Stimulated activated naive CD8-positive, alpha-beta T cell treated with anti-CD3 and anti-CD28 coated beads, Interleukin-15, amount 100 ng/mL, for 72 hours (primary cell): ENCODE data around the gene KLF9.

Experiments used
- ATAC-seq: fragments of 150-1000 bp; cut with Tn5 transposase; 2 replicates; pipeline ENCODE4 v1.10.0; 2021; ENCODE audit warnings: mild to moderate bottlenecking, moderate library complexity
- DNase-seq, 2 donors: peaks; one replicate each; pipeline ENCODE4 v3.0.0; 2021 to 2022
- H3K27ac Mint-ChIP-seq, 2 donors: one replicate each; pipeline ENCODE4 v1.8.0; 2022; ENCODE audit warnings: mild to moderate bottlenecking in 2 of 2, mixed read lengths in 2 of 2, moderate library complexity in 2 of 2
- H3K27me3 Mint-ChIP-seq: one replicate; pipeline ENCODE4 v1.8.0; 2022; ENCODE audit warnings: mixed read lengths
- H3K4me1 Mint-ChIP-seq: one replicate; pipeline ENCODE4 v1.8.0; 2022; ENCODE audit warnings: mild to moderate bottlenecking, mixed read lengths
- H3K4me3 Mint-ChIP-seq, 2 donors: one replicate each; pipeline ENCODE4 v1.8.0; 2022; ENCODE audit warnings: mild to moderate bottlenecking in 2 of 2, mixed read lengths in 2 of 2, moderate library complexity in 1 of 2
- H3K9me3 Mint-ChIP-seq, 2 donors: one replicate each; pipeline ENCODE4 v1.8.0; 2022; ENCODE audit warnings: mixed read lengths in 2 of 2

The KLF9 gene

DNA sequence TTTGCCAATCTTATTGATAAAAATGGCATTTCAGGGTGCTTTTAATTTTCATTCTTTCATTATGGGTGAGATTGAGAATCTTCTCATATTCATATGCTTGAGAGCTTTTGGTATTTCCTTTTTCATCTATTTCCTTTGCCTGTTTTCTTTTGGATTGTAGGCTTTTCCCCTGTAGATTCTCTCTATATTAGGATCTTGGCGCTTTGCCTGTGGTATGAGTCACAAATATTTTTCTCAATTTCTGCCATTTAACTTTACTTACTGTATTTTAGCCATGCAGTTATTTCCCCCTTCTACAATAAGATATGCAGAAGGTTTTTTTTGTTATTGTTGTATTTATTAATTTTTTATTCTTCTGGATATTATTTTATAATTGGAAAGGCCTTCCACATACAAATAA is 21.5 kb upstream of the KLF9 start:
- DNase-seq = no peak

DNA sequence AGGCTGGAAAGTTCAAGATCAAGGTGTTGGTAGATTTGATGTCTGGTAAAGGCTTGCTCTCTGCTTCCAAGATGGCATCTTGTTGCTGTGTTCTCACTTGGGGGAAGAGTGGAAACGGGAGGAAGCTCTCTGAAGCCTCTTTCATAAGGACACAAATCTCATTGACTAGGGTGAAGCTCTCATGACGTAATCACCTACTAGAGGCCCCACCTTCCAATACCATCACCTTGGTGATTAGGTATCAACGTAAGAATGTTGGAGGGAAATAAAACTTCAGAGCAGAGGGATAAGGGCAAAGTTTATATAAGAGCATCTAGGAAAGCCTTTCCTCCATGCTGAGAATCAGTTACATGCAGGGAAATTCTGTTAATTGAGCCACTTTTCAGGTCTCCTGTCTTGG is 15.4 kb upstream of the KLF9 start:
- Mint-ChIP-seq H3K27ac (no peak overlapping the region), H3K27me3 (no peaks in the 10 kb centered on the region), H3K4me1 (no peaks in the 10 kb centered on the region), H3K9me3 (peaks cover 0 to 8% of the 10 kb centered on the region in 2 donors), H3K4me3 (no peak overlapping the region)
- ATAC-seq (no peak), DNase-seq (no peak)

More for the DNA sequence above, 21.5 kb upstream of the KLF9 start:
- Mint-ChIP-seq H3K4me3 (no peak overlapping the region), H3K4me1 (peaks cover 10% of the 10 kb centered on the region), H3K9me3 (peaks cover 0 to 8% of the 10 kb centered on the region in 2 donors), H3K27me3 (no peaks in the 10 kb centered on the region), H3K27ac (no peak overlapping the region)
- no peak for ATAC-seq

DNA sequence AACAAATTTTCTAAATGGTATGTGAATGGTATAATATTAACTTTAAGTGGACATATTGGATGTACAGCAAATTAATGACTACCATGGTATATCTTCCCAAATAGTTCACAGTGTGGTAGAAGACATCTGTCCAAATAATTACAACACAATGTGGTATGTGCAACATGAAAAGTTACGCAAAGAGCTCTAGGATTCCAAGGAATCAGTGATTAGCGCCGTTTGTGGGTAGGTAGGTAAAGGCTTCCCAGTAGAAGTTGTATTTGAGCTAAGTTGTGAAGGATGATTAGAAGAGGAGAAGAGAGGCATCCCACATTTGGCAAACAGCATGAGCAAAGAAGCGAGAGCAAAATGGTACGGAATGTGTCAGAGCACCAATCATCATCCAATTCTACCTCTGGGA is 14.3 kb upstream of the KLF9 start:
- Mint-ChIP-seq H3K9me3 (peaks cover 0 to 8% of the 10 kb centered on the region in 2 donors), H3K4me1 (no peaks in the 10 kb centered on the region), H3K4me3 (no peak overlapping the region), H3K27me3 (no peaks in the 10 kb centered on the region), H3K27ac (no peak overlapping the region)
- ATAC-seq (no peak), DNase-seq (no peak)

DNA sequence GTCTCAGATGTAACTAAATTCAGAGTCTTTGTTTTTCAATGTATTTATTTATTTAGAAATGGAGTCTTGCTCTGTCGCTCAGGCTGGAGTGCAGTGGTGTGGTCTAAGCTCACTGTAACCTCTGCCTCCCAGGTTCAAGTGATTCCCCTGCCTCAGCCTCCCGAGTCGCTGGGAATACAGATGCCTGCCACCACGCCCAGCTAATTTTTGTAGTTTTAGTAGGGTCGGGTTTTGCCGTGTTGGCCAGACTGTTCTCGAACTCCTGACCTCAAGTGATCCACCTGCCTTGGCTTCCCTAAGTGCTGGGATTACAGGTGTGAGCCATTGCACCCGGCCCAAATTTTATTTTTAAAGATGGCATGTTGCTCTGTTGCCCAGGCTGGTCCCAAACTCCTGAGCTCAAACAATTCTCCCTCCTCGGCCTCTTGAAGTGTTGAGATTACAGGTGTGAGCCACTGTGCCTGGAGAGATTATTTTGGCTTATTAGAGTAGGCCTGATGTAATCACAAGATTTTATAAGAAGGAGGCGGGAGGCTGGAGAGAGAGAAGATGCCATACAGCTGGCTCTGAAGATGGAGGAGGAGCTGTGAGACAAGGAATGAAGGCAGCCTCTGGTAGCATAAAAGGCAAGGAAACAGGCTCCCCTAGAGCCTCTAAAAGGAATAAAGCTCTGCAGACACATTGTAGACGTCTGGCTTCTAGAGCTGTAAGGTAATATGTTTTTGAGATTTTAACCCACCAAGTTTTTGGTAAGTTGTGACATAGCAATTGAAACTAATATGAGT is 12.9 kb upstream of the KLF9 start:
- H3K27me3 Mint-ChIP-seq = no peaks in the 10 kb centered on the region
- ATAC-seq (peak; percentile 14), DNase-seq (no peak)
- no peak overlapping the region for H3K4me3 Mint-ChIP-seq
- peaks cover 6% of the 10 kb centered on the region for H3K4me1 Mint-ChIP-seq
- H3K27ac Mint-ChIP-seq = peak overlapping the region in 1 of 2 donors; percentile 72
- peaks cover 0 to 8% of the 10 kb centered on the region in 2 donors for H3K9me3 Mint-ChIP-seq

DNA sequence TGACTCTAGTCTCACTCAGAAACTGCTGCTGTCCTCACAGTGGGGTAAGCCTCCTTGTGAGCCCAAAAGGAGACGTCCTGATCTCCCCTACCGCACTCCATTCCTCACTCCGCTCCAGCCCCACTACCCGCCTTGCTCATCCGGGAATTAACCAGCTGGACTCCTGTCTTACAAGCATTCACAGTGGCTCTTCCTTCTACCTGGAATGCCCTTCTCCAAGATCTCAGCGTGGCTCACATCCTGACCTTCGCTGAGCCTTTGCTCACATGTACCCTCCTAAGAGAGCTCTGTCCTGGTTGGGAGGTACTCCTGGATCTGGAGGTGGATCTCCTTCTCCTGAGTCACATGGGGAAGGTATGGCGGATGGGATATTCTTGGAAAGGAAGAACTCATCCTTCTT is 10.7 kb upstream of the KLF9 start:
- Mint-ChIP-seq H3K27ac (no peak overlapping the region), H3K4me1 (peaks cover 28% of the 10 kb centered on the region), H3K27me3 (no peaks in the 10 kb centered on the region), H3K4me3 (no peak overlapping the region), H3K9me3 (no peaks in the 10 kb centered on the region)
- DNase-seq (no peak), ATAC-seq (no peak)

DNA sequence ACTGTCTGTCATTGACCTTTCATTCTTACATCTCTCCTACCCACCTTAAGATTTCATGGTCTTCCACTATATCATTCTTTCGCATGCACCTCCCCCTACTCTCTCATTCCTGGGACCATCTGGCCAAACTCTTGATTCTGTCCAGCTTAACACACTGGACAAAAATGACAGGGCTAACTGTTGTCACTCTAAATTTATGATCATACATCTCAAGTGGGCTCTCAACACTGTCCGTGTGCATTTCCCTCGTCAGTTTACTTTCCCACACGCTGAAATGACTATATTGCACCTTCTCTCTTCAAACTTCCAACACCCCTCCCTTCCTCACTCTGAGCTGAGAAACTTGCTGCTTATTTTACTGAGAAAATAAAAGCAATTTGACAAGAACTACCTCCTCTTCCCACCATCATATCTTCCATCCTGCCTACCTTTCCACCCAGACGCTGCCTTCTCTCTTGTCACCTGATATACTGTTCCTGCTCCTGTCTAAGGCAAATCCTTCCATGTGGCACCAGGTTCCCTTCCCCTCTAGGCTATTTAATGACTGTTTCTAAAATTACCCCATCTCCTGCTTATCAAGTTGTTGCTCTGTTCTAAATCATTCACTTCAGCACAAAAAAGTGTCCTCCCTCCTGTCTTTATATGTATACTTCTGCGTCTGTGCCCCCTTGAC is 8.1 kb upstream of the KLF9 start:
- H3K27me3 Mint-ChIP-seq = no peaks in the 10 kb centered on the region
- no peaks in the 10 kb centered on the region for H3K9me3 Mint-ChIP-seq
- H3K4me3 Mint-ChIP-seq = peak overlapping the region; percentile 3 to 96
- peaks cover 41% of the 10 kb centered on the region for H3K4me1 Mint-ChIP-seq
- DNase-seq = no peak
- peak overlapping the region in 1 of 2 donors; percentile 13 for H3K27ac Mint-ChIP-seq
- no peak for ATAC-seq

DNA sequence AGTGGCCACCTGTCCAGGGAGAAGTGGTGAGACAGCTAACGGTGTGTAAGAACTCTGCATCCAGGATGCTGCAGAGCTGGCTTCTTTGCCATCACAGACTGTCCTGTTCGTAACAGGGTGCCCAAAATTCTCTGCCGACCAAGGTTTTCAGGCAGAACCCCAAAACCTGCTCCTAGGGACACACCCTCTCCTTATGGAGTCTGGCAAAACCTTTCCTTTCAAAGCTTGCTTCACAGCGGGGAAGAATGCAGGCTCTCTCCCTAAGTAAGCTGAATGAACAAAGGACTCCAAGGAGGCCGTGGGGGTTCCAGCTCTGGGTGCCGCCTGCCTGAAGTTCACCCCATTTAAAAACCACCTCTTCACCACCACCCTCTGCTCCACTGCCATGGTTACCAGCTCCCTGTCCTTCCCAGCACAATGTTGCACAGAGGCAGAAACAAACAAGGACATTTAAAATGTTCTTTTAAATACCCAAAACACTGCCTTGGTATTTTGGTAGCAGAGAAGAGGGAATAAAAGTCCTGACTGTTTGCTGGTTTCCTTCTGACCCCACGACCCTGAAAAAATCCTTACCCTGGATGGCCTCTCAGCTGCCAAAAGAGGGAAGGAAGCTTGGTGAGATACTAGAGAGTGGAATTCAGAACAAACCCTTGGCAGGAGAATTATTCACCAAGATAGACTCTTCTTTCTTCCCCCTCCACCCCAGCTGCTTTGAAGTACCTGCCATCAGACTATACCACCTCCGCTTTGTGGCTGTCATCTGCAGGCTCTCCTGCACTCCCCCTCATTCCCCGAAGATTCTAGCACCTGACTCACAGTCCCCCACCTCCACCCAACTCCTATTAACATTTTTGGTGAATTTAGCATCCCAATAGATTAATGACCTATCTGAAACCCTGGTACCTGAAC is 7.1 kb upstream of the KLF9 start:
- Mint-ChIP-seq H3K9me3 (no peaks in the 10 kb centered on the region), H3K4me3 (peak overlapping the region; percentile 96 to 99), H3K4me1 (peaks cover 43% of the 10 kb centered on the region), H3K27ac (peak overlapping the region; percentile 99 to 100), H3K27me3 (no peaks in the 10 kb centered on the region)
- ATAC-seq (no peak), DNase-seq (peak in 1 of 2 donors; percentile 29)

DNA sequence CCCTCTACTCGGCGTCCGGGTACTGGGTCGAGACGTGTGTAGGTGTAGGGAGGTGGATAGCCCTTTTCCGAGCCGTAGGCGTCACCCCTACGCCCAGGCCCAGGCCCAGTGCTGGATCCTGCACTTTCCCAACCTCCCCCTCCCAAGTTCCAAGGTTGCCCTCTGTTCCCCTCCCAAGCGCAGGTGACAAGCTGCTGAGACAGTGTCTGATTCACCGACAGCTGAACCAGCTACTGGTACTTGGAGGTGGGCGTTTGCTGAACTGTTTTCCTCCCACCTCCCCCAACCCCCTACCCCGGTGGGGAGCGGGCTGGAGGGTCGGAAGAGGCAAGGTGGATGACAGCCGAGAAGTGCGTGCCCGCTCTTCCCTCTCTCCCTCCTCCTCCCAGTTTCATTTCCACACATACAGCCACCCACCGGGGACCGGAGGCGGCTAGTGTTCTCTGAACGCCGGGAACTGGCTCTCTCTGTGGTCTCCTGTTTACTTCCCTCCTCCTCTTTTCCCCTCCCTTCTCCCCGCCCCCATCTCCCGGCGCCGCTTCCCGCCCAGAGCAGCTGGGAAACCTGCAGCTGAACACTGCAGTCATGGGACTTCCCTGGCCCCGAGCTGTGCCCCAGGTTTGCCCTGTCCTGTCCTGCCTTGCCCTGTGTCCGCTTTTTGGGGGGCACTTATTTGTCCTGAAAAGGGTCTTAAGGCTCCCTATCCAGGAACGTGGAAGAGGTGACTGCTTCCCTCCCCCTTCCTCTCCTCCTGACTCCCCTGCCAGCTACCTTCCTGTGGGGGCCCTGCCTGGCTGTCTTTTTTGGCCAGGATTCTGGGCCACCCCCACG is 6.2 kb upstream of the KLF9 start:
- Mint-ChIP-seq H3K27ac (peak overlapping the region; percentile 99 to 100), H3K4me3 (peak overlapping the region; percentile 96 to 99), H3K27me3 (no peaks in the 10 kb centered on the region), H3K9me3 (no peaks in the 10 kb centered on the region), H3K4me1 (peaks cover 49% of the 10 kb centered on the region)
- ATAC-seq (peak; percentile 25), DNase-seq (peak in 1 of 2 donors; percentile 26)

DNA sequence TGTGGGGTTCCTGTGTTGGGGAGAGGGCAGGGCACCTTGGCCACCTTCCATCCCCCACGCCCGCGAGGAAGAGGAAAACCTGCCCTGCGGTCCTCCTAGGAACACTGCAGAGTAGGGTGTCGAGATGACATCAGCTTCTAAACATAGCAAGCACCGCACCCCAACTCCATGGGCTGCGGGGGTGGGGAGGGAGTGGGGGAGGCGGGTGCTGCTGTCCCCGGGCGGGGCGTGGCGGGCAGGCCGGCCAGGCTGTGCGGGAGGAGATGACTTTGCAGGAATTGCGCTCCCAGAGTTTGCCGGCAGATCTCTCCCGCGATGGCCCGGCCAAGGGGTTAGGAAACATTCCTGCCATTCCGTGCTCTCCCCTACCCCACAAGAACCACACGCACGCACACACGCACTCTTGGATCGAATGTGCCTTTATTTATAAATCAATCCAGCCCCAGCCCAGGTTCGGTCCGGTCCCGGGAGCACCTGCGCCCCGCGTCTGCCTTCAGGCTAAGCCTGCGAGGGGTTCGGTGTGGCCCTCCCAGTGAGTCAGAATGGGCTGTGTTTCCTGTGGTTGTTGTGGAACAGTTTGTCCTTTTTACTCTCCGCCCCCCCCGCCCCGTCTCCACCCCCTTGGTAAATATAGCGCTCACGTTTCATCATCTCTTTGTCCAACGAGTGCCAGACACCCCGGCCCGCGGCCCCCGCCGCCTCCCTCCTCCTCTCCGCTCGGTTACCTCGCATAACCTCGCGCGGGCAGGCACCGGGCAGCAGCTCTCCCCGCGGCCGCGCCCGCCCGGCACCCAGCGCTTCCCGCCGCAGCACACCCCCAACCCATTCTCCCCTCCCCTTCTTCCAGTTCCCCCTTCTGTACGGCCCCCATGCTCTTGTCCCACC is 5.3 kb upstream of the KLF9 start:
- H3K4me3 Mint-ChIP-seq = peak overlapping the region; percentile 96 to 99
- DNase-seq (peak; percentile 87 to 90), ATAC-seq (peak; percentile 76)
- no peaks in the 10 kb centered on the region for H3K9me3 Mint-ChIP-seq
- H3K27me3 Mint-ChIP-seq = no peaks in the 10 kb centered on the region
- H3K27ac Mint-ChIP-seq = peak overlapping the region; percentile 99 to 100
- peaks cover 54% of the 10 kb centered on the region for H3K4me1 Mint-ChIP-seq

DNA sequence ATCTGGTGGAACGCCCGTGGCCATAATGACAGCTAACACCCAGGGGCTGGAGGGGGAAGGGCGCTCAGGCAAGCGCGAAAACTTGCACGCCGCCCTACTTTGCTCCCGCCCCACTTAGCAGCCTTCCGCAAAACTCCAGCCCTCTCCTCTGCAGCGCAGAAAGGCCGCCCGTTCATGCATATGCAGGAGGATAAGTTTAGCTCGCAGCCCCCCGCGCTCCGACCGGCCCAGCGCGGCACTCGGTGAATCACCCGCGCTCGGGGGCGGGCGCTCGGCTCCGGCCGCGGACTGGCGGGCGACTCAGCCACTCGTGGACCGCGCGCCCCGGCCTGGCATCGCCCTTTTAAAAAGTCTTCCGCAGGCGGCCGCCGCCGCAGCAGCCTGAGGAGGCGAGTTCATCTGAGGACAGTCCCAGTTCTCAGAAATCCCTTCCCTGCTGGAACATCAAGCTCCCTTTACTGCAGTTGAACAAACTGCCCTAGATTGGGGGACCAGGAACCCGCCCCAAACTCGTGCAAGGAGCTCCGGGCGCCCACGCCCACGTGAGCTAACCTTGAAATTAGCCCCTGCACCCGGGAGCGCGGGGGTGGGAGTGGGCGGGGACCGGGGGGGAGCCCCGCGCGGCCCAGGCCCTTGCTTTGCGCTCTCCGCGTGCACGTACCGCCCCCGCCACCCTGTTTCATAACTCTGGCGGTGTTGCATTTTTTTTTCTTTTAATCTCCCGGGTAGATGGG is 4.5 kb upstream of the KLF9 start:
- Mint-ChIP-seq H3K4me3 (peak overlapping the region; percentile 96 to 99), H3K27me3 (no peaks in the 10 kb centered on the region), H3K9me3 (no peaks in the 10 kb centered on the region), H3K27ac (peak overlapping the region; percentile 98 to 100), H3K4me1 (peaks cover 62% of the 10 kb centered on the region)
- DNase-seq = peak; percentile 89 to 92
- ATAC-seq = peak; percentile 62

DNA sequence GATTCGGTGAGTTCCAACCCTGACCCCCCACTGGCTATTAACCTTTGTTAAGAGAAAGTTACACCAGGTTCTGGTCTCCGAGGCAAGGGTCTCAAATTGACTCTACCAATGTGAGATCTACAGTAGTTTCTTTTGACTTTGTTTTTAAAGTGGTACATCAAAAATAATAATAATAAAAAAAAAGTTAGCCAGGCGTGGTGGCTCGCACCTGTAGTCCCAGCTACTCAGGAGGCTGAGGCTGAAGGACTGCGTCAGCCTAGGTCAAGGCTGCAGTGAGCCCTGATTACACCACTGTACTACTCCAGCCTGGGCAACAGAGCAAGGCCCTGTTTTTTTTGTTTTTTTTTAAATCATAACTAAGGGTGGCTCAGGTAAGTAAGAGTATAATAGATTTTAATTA is 1.0 kb upstream of the KLF9 start:
- ATAC-seq (no peak), DNase-seq (no peak)
- peaks cover 44% of the 10 kb centered on the region for H3K4me1 Mint-ChIP-seq
- no peak overlapping the region for H3K4me3 Mint-ChIP-seq
- H3K9me3 Mint-ChIP-seq = no peaks in the 10 kb centered on the region
- no peak overlapping the region for H3K27ac Mint-ChIP-seq
- no peaks in the 10 kb centered on the region for H3K27me3 Mint-ChIP-seq

DNA sequence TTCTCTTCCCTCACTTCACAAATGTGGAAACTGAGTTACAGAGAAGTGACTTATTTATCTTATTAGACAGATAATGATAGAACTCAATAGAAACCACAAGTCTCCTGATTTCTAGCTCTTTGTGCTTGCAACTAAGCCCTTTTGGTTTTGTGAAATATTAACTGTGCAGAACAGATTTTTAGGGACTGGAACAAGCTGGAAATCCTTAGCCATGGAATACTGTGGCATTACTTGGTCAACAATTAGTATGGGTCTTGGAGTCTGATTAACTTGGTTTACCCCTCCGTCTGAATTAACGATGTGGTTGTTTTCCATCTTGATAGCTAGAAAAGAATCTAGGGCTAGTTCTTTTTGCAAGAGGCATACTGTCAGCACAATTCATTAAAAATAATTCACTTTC is 584 bp upstream of the KLF9 start:
- H3K9me3 Mint-ChIP-seq = no peaks in the 10 kb centered on the region
- no peak overlapping the region for H3K27ac Mint-ChIP-seq
- peak overlapping the region; percentile 94 to 98 for H3K4me3 Mint-ChIP-seq
- DNase-seq (no peak), ATAC-seq (no peak)
- peaks cover 44% of the 10 kb centered on the region for H3K4me1 Mint-ChIP-seq
- no peaks in the 10 kb centered on the region for H3K27me3 Mint-ChIP-seq

DNA sequence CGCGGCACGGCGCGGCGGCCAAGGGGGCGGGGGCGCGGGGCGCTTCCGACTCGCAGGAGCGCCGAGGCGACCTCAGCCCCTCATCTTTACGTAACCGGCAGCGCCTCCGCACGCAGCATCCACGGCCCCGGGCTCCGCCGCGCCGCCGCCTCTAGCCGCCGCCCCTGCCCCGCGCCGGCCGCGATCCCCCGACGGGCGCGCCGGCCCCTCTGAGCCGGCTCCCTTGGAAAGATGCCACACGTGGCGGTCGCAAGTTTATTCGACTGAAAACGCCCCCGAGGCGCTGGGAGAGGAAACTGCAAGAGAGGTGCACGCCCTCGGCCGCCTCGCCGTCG is 1.0 kb downstream of the KLF9 start:
- H3K4me1 Mint-ChIP-seq = peaks cover 50% of the 10 kb centered on the region
- H3K27me3 Mint-ChIP-seq = no peaks in the 10 kb centered on the region

More for the DNA sequence above, 1.0 kb downstream of the KLF9 start:
- ATAC-seq (peak; percentile 41), DNase-seq (no peak)
- no peaks in the 10 kb centered on the region for H3K9me3 Mint-ChIP-seq
- H3K4me3 Mint-ChIP-seq = peak overlapping the region; percentile 94 to 98
- H3K27ac Mint-ChIP-seq = peak overlapping the region; percentile 99 to 100
